ENCODE data around the gene ACOX1. TPM values are rescaled to one million over a fixed set of nuclear protein-coding genes. Genes with fewer than 3 reads are reported as not detected.
A peak's percentile ranks its signal among the peaks of the same experiment; 100 is the strongest.

Gene ACOX1
- total RNA-seq, 1 experiment from 2014 or later = 40.9 TPM

- Mint-ChIP-seq H3K4me3 (no peak overlapping the region), H3K36me3 (peaks cover 20% of the 10 kb centered on the region), H3K4me1 (peaks cover 27% of the 10 kb centered on the region), H3K27me3 (ENCODE audit: low read depth) (no peaks in the 10 kb centered on the region), H3K9me3 (no peaks in the 10 kb centered on the region), H3K27ac (peak overlapping the region; percentile 23; the same call in 1 of the 2 replicates)
- ChIA-PET CTCF (no interaction called here), POLR2A (interaction anchor here (0.6 kb wide), 1 partner anchor 1304 kb away, joined by 6 read pairs; no protein-coding TSS in a partner anchor)
- DNase-seq (ENCODE audit: low spot score) = no peak
- ATAC-seq = no peak
- TF ChIP-seq ESRRA (CRISPR knock-in tag; IDR thresholded peaks at IDR 0.05; ENCODE audit: borderline replicate concordance) (no peak), TEAD4 (CRISPR knock-in tag; IDR thresholded peaks at IDR 0.05) (no peak), ZNF671 (CRISPR knock-in tag; IDR thresholded peaks at IDR 0.05) (no peak), ERG (CRISPR knock-in tag; IDR thresholded peaks at IDR 0.05) (no peak), CREB1 (CRISPR knock-in tag; IDR thresholded peaks at IDR 0.05) (no peak), KAT7 (CRISPR knock-in tag; IDR thresholded peaks at IDR 0.05; ENCODE audit: borderline replicate concordance) (no peak), USF1 (CRISPR knock-in tag; IDR thresholded peaks at IDR 0.05) (no peak), E2F1 (CRISPR knock-in tag; IDR thresholded peaks at IDR 0.05) (no peak), FOXK1 (CRISPR knock-in tag; IDR thresholded peaks at IDR 0.05) (no peak), MAX (CRISPR knock-in tag; IDR thresholded peaks at IDR 0.05) (no peak), FOXJ3 (CRISPR knock-in tag; IDR thresholded peaks at IDR 0.05; ENCODE audit: borderline replicate concordance) (no peak), MYBL2 (CRISPR knock-in tag; IDR thresholded peaks at IDR 0.05) (no peak)
These were observed 35.5 kb downstream of the ACOX1 start for GRCh38 chr17:75943491-75943890.

- peak overlapping the region; percentile 64 for H3K27ac Mint-ChIP-seq
These were observed 36.5 kb downstream of the ACOX1 start for GRCh38 chr17:75942473-75942872.

GRCh38 chr17:75941442-75941819, 37.5 kb downstream of the ACOX1 start:
- H3K27me3 Mint-ChIP-seq (ENCODE audit: low read depth) = no peaks in the 10 kb centered on the region
- TF ChIP-seq FOXK1 (CRISPR knock-in tag; IDR thresholded peaks at IDR 0.05) (no peak), ZNF512 (CRISPR knock-in tag; IDR thresholded peaks at IDR 0.05; ENCODE audit: borderline replicate concordance) (no peak)
- H3K27ac Mint-ChIP-seq = peak overlapping the region; percentile 97
- no peaks in the 10 kb centered on the region for H3K9me3 Mint-ChIP-seq
- H3K4me1 Mint-ChIP-seq = peaks cover 21% of the 10 kb centered on the region
- POLR2A ChIA-PET = interaction anchor here (0.7 to 1.1 kb wide), 7 partner anchors 18 to 86 kb away, joined by 3 to 7 read pairs (median 5); partner anchors contain the start of genes ACOX1, MRPL38 and WBP2
- peak overlapping the region; percentile 90 for H3K4me3 Mint-ChIP-seq
- DNase-seq (ENCODE audit: low spot score) (no peak), ATAC-seq (no peak)
- H3K36me3 Mint-ChIP-seq = peaks cover 7% of the 10 kb centered on the region
- CTCF ChIA-PET = interaction anchor here (0.8 to 2.4 kb wide), 14 partner anchors 12 to 133 kb away, joined by 3 to 15 read pairs (median 4); partner anchors contain the start of genes ACOX1, CDK3, GALR2 and MRPL38

More at GRCh38 chr17:75942473-75942872, 36.5 kb downstream of the ACOX1 start:
- H3K27me3 Mint-ChIP-seq (ENCODE audit: low read depth) = no peaks in the 10 kb centered on the region
- DNase-seq (ENCODE audit: low spot score) (no peak), ATAC-seq (no peak)
- CTCF ChIA-PET = interaction anchor here (0.7 kb wide), 1 partner anchor 955 kb away, joined by 5 read pairs; the partner anchor contains the start of gene CDR2L
- TF ChIP-seq TEAD4 (CRISPR knock-in tag; IDR thresholded peaks at IDR 0.05) = no peak
- TF ChIP-seq ZNF219 (CRISPR knock-in tag; IDR thresholded peaks at IDR 0.05; ENCODE audit: borderline replicate concordance) = no peak
- no peak for TF ChIP-seq RORB (CRISPR knock-in tag; IDR thresholded peaks at IDR 0.05)
- no peak for TF ChIP-seq NFYB (CRISPR knock-in tag; conservative IDR thresholded peaks at IDR 0.05; ENCODE audit: low read depth)
- no peak for TF ChIP-seq KAT7 (CRISPR knock-in tag; IDR thresholded peaks at IDR 0.05; ENCODE audit: borderline replicate concordance)
- TF ChIP-seq MYBL2 (CRISPR knock-in tag; IDR thresholded peaks at IDR 0.05) = no peak
- TF ChIP-seq NFATC4 (CRISPR knock-in tag; IDR thresholded peaks at IDR 0.05) = no peak
- no peak for TF ChIP-seq SMAD4 (CRISPR knock-in tag; IDR thresholded peaks at IDR 0.05)
- TF ChIP-seq ATF3 (CRISPR knock-in tag; conservative IDR thresholded peaks at IDR 0.05) = no peak
- no peak for TF ChIP-seq USF1 (CRISPR knock-in tag; IDR thresholded peaks at IDR 0.05)
- TF ChIP-seq EMX1 (CRISPR knock-in tag; IDR thresholded peaks at IDR 0.05) = no peak
- no peaks in the 10 kb centered on the region for H3K9me3 Mint-ChIP-seq
- POLR2A ChIA-PET = no interaction called here
- peaks cover 27% of the 10 kb centered on the region for H3K4me1 Mint-ChIP-seq
- H3K4me3 Mint-ChIP-seq = no peak overlapping the region
- peaks cover 14% of the 10 kb centered on the region for H3K36me3 Mint-ChIP-seq

All from WTC11 (cell line).